ENCODE data around the gene MGAM2.
"Not testable (repeated sequence)": the region's sequence is repeated elsewhere in the genome, so short reads cannot be mapped to it uniquely, and the experiment has no call there.

The MGAM2 gene

DNA sequence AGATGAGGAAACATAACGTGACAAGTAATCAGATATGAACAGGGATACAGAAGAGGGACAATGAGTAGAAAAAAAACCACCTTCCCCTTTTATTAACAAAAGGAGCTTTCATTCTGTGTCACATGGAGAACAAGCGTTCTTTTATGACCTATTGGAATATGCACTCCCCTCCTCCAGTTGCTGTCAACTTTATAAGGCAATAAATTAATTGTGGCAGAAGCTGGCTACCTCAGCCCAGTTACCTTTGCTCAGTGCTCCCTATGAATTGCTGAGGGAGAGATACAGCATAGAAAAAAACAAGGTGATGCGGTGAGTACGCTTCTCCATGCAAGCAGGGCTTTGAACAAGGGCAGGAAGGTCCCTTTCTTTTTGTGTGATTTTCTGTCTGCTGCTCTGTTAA lies at the start of gene MGAM2:
TSS of gene MGAM2 (plus strand) at position 220 of the 400 bp plus-strand sequence. CDS start 5,156 bp downstream, outside the sequence.
- DNase-seq, result peak in 1 of 3 experiments; percentile 65

DNA sequence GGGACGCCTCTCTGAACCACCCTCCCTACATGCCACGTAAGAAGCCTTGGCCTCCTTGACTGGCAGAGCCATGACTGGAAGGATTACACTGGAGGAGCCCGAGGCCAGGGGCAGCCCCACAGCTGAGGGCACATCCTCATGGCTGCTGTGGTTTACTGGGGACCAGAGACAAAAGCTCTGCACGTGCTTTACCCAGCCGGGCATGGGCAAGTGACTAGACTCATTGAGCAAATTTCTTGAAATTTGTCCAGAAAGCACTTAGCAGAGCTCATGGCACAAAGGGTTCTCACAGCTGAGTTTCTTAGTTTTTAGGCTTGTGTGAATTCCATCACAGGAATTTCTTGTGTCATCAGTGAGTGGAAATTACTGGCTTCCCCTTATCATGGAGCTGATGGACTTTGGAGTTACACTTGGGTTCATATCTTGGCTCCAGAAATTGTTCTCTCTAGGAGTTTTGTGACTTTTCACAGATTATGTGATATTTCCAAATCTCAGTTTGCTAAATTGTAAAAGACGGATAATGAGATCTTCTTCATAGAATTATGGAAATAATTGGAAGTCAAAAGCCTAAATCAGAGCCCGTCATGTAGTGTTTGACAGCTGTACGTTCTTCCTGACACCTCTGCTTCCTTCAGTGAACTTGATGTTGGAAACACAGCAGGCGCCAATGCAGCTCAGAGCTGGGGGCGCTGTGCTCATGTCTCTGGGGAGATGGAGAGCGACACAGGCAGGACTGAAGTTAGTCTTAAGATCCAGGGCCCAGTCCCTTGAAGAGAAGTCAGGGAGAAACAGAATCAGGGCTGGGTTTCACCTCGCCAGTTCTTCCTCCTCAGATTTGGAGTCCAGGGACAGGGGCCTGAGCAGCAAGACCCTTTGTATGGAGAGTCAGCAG lies 47.7 kb upstream of the MGAM2 start:
- DNase-seq, result no peak

DNA sequence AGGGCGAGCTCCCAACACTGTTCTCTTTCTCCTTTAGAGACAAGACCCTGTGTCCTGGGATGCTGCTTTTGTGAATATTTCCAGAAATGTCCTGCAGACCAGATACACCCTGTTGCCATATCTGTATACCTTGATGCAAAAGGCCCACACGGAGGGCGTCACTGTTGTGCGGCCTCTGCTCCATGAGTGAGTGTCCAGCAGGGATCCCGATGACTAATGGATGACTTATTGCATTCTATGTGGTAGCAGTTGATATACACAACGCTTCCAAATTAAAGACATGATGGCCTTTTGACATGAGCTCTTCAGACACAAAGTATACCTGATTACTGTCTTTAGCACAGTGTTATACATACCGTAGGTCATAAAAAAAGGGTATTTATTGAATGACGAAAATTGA lies 45.0 kb upstream of the MGAM2 start:
- DNase-seq, result no peak

DNA sequence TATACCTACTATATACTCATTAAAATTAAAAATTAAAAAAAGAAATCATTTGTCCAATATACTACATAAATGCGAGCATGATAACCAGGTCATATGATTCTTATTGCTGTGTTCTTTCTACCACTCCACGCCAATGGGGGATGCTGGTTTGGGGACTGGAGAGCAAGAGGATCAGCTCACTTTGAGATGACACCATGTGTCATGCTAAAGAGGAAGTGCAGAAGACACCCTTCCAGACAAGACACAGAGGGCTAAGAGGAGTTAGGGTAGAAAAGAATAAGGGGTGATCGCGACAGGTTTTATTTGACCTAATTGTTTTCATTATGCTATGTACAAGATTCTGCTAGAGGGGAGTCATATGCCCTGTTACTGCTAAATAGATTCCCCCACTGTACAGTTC lies 33.8 kb upstream of the MGAM2 start:
- DNase-seq, result no peak

DNA sequence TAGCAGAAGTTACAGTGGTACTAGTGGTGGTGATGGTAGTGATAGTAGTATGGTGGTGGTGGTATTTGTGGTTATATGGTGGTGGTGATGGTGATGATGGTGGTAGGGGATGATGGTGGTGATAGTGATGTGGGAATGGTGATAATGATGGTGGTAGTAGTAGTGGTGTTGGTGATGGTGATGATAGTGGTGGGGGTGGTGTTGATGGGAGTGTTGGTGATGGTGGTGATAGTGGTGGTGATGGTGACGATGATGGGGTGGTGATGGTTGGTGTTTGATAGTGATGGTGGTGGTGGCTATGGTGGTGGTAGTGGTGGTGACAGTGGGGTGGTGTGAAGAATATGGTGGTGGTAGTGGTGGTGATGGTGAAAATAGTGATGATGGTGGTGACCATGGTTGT lies 27.9 kb upstream of the MGAM2 start:
- DNase-seq, result no peak

DNA sequence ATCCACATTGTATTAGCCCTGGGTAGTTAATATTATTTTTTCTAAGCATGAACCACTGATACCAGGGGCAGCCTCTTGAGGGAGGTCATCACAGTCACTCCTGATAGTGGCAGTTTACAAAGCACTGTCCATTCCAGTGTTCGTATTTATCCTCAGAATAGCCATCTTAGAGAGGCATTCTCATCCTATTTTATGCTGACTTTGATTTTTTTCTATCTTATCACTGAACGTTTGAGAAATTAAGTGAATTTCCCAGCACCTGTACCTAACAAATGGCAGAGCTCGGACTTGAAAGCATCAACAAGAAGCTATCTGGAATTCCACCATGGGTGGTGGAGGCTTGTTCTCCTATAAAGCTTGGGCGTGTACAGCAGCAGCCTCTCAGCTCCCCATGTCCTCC lies 26.1 kb upstream of the MGAM2 start:
- no peak for DNase-seq

DNA sequence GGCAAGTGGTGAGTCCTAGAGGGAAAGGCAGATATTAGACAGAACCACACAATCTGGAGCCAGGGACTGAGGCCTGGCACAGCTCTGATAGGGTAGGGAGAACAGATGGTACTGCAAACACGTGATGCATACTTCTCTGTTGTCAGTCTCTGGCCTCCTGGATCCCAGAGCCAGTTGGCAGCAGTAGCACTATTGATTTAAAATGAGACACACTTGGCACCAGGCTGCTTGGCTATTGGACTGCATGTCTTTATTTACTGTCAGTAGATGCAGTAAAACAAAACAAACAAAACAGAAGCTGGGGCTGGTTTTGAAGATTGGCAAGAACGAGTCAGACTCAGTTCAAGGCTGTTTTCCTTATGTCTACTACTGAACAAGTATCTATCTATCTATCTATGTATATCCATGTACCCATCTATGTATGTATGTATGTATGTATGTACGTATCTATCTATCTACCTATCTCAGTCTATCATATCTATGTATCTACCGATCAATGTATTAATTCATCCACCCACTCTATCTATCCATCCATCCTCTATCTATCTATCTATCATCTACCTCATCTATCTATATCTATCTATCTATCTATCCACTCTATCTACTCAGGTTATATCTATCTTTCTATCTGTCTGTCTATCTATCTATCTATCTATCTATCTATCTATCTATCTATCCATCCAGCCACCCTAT lies 23.4 kb upstream of the MGAM2 start:
- DNase-seq, result no peak

DNA sequence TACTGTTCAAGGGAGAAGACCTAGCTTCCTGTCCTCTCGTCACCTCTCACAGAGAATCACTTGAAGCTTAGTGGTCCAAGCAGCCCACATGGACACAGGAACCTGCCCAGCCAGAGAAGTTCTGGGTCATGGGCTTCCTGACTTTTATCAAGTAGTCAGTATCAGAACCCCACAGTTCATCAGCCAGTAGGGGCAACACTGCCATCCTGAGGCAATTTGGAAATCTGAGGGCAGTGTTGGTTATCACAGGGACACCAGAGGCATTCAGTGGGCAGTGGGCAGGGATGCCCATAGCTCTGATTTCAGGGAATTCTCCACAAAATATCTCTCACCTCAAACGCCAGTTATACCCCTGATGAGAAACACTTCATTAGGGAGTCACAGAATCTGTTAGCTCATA lies 22.5 kb upstream of the MGAM2 start:
- no peak for DNase-seq

DNA sequence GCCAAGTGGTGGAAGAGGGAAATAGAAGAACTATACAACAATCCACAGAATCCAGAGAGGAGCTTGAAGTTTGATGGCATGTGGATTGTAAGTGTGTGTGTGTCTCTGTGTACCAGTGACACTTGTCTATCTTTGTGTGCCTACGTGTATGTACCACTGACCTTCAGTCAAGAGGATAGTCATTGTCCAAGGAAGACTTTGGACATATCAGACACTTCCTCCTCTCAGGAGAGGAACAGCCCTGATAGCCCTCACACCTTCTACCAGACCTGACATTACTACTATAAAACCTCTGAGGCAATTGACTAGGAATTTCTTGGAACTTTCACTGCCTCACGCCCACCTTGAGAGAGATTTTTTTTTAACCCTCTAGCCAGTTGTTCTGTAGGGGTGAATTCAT lies 19.6 kb upstream of the MGAM2 start:
- DNase-seq, result no peak

DNA sequence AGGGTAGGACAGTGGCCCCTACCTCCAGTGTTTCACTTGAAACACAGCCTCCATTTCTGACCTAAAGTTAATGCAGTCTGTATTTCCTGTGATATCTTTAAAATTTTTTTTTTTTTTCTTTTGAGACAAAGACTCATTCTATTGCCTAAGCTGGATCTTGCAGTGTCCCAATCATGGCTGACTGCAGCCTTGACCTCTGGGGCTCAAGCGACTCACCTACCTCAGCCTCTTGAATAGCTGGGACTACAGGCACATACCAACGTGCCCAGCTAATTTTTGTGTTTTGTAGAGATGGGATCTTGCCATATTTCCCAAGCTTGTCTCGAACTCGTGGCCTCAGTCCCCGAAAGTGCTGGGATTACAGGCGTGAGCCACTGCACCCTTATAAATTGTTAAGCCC lies 16.7 kb upstream of the MGAM2 start:
- no peak for DNase-seq

DNA sequence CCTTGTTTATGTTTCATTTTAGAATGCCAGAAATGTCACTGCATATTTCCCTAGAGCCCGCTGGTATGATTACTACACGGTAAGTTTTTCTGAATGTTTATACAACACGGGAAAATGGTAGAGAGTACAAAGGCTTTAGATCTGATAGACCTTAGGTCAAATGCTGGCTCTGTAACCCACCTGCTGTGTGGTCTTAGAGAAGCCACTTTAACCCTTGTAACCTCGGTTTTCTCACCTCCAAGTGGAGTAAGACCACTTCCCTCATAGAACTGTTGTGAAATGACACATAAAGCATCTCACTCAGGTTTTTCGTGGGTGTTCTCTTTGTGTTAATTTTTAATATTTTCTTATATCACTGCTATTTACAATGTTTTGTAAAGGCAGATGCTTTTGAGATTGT lies 13.9 kb upstream of the MGAM2 start:
- DNase-seq, result no peak

DNA sequence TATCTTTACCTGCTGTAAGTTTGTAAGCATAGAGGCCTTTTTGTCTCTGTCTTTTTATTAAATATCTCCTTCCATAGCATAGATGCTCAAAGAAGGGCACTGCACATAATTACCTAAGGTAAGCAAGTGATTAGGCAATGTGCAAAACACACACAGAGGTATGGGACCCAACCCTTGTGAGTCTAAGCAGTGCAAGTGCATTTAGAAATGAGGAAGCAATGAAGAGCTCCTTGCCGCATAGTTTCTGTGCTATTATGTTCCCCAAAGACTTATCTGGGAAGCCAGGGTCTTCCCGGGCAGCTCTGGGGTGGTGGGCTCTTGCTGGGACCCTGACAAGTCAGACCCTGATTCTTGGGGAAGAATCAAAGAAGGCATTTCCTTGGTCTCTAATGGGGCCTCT lies 13.5 kb upstream of the MGAM2 start:
- no peak for DNase-seq

DNA sequence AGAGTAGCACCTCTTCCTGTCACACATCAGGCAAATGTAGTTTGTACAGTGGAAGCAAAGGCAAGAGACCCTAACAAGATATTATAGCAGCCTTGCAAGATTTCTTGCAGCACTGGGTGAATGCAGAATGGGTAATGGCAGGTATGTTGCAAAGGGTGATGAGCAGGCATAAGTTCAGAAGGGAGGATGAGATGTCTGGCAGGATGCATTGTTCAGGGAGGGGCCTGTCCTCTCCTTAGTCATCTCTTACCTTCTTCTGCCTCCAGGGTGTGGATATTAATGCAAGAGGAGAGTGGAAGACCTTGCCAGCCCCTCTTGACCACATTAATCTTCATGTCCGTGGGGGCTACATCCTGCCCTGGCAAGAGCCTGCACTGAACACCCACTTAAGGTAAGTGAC lies 12.2 kb upstream of the MGAM2 start:
- DNase-seq, result not testable (repeated sequence)

DNA sequence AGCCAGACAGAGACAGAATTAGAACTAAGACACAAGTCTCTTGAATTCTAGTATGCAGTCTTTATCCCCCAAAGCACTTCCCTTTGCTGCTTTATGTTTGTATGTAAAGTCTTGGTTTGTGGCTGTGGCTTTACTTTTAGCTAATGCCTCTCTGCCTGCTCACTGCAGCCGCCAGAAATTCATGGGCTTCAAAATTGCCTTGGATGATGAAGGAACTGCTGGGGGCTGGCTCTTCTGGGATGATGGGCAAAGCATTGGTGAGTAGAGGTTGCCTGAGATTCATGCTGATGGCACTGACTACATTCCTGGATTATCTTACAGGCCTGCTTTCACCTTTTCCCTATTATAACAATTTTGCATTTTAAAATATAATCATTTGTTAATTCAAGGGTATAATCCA lies 10.9 kb upstream of the MGAM2 start:
- no peak for DNase-seq

DNA sequence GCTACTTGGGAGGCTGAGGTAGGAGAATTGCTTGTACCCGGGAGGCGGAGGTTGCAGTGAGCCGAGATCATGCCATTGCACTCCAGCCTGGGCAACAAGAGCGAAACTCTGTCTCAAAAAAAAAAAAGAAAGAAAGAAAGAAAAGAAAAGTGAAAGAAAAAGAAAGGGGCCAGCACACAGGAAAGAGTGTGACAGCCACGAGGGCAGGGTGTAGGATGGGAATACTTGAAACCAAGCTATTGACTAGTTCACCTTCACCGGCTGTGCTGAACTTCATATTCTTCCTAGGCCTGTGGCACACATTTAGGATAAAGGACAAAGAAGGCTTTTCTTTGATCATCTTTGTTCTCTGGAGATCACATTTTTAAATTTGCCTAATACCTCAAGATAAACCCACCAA lies 9.7 kb upstream of the MGAM2 start:
- DNase-seq, result not testable (repeated sequence)

DNA sequence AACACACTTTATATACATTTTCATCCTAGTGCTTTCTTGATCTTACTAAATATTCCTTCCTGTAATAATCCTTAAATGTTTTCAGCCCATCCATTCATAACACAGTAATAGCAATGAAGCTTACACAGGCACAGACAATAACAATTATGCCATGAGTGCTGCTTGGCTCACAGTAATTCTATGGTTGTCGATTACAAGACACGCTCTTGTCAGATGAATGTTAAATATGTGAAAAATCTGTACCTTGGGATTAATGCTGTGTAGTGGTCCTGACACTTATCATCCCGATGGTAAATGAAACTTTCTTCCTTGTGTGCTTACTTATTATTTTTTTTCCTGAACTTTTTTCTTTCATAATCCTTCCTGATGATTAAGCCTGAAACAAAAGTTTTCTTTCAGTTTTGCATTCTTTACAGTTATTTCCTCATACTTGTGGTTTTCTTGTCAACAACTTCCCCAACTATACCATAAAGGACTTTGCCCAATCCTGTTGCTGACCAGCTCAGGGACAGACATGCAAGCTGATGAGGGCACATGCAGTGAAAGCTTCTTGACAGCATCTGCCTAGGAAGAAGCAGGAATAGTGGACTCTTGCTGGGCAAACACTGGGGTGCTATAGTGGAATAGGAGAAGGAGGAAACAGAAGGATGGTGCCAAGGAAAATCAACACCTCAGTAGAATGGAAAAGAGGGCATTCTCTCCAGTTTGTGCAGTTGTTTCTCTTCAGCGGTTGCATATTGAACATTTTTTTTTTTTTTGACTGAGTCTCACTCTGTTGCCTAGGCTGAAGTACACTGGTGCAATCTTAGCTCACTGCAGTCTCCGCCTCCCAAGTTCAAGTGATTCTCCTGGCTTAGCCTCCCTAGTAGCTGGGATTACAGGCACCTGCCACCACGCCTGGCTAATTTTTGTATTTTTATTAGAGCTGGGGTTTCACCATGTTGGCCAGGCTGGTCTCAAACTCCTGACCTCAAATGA lies 6.7 kb upstream of the MGAM2 start:
- peak in 1 of 3 experiments; percentile 25 for DNase-seq

DNA sequence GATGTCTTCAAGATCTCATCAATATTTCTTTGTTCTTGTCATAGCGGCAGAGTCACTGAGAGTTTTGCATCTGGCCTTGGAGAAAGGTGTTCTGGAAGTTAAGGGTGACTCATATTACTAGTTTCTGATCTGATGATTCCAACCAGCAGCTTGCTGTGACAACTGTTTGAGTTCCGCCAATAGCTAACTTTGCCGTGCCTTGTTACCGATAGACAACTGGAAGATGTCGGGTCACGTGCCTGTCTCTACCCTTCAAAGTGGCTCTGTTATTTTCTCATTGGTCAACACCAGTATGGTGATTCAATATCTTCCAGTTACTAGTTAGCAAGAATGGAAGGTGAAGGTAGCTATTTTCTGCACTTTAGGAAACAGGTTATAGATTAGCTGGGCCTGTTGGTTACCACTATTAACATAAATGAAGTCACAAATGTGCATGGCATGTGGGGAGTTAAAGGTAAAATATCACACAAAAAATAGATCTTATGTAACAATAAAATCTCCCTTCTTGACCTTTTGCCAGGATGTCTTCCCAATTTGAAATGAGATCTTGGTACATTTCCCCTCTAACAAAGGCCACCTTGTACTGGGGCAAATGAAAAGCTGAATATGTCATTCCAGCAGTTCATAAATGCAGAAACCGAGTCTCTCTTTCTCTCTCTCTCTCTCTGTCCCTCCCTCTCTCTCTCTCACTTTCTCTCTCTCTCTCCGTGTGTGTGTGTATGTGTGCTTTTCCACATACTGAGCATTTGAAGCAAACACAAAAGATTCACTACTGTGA lies 2.6 kb upstream of the MGAM2 start:
- no peak for DNase-seq

DNA sequence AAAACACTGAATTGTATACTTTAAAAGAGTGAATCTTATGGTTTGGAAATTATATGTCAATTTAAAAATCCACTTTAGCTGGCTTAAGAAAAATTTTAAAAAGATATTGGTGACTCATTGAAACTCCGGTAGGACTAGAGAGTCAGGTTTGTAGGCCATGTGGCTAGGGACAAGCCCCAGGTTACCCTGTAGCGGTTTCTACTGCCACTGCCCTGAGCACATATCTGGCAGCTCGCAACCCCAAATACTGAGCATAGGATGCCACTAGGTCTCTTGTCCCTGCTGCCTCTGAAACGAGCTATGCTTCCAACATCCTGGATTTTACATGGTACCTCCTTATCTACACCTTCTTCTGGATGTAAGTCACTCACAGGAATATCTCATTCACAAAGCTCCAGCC lies 1.4 kb upstream of the MGAM2 start:
- no peak for DNase-seq

DNA sequence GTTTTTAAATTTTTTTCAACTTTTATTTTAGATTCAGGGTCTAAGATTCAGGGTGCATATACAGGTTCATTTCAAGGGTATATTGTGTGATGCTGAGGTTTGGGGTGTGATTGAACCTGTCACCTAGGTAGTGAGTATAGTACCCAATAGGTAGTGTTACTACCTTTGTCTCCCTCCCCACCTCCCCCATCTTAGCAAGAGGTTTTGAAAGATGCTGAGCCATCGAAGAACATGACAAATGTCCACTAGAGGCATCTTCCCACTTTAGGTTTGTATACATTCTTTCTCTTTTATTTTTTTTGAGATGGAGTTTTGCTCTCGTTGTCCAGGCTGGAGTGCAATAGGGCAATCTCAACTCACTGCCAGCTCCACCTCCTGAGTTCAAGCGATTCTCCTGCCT lies 880 bp upstream of the MGAM2 start:
- no peak for DNase-seq

DNA sequence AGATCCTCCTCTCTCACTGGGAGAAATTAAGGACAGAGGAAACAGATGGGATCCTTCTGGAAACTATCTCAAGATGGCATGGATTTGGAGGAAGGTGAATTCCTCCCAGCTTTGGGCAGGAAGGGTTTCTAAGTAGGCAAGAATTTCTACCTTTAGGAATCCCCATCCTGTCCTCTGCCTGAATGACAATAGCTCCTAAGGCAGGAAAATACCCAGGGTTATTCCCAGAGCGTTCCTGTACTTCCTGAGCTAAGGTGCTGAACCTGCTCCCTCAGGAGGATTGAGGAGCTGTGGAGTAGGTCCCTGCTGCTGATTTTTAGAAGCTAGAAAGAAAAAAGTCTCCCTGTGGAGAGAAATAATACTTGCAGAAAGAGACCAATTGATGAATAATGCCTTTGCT lies 568 bp downstream of the MGAM2 start:
- no peak for DNase-seq

DNA sequence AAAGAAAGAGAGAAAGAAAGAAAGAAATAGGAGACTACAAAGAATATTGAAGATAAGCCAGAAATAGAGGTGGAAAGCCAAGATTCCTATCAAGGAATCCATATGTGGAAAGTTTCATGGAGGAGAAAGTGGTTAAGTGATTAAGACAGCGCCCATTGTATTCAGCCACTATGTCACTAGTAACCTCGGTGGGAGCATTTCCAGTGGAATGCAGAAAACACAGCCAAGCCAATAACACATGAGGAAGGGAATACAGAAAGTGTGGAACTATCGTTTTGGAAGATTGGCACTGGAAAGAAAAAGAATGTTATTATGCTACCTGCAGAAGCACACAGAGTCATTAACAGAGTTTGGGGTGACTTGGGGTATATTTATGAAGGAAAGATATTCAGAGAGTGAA lies 2.7 kb downstream of the MGAM2 start:
- no peak for DNase-seq

DNA sequence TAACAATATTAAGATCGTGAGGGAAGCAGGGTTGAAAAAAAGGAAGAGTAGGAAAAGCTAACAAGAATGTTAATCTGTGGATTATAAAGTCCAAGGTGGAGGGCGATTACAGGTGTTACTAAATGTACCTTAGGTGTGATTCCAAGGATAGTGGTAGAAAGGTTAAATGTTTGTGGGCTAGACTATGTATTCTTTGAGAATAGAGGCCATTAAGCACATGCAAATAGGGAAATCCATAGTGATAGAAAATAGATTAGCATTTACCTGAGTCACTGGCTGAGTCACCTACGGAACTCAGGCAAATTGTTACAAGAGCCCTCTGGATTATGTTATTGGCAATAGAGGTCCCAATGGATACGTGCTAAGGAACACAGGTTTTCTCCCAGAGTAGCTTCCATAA lies 9.0 kb downstream of the MGAM2 start:
- no peak for DNase-seq

Measured in NCI-H1417 (cell line).